ENCODE data around the gene DNAJC22.
"Not testable (repeated sequence)": the region's sequence is repeated elsewhere in the genome, so short reads cannot be mapped to it uniquely, and the experiment has no call there.

DNAJC22 gene

GRCh38 chr12:49375406-49375805 is 28.7 kb downstream of the DNAJC22 start:
- DNase-seq: no peak

- no peak for DNase-seq
Measured at GRCh38 chr12:49377386-49377785, 30.7 kb downstream of the DNAJC22 start.

- not testable (repeated sequence) for DNase-seq
Measured at GRCh38 chr12:49380184-49380583, 33.5 kb downstream of the DNAJC22 start.

- DNase-seq: peak; percentile 68
Measured at GRCh38 chr12:49388682-49389386, 42.1 kb downstream of the DNAJC22 start.

- DNase-seq: no peak
Measured at GRCh38 chr12:49389387-49389703, 42.7 kb downstream of the DNAJC22 start.

- no peak for DNase-seq
Measured at GRCh38 chr12:49397000-49397399, 50.3 kb downstream of the DNAJC22 start.

- DNase-seq: no peak
Measured at GRCh38 chr12:49400304-49400703, 53.6 kb downstream of the DNAJC22 start.

Data from CD4-positive, alpha-beta T cell treated with Interleukin-15 for 1 hour (primary cell).